ENCODE results near the gene RALB. TPM values are rescaled to one million over a fixed set of nuclear protein-coding genes. Genes with fewer than 3 reads are reported as not detected.
A peak's percentile ranks its signal among the peaks of the same experiment; 100 is the strongest.

RALB gene
- total RNA-seq, 1 experiment from 2014 or later = 17.1 TPM

GRCh38 chr2:120334068-120334467, 81.4 kb downstream of the RALB start:
- ChIA-PET CTCF (no interaction called here), POLR2A (no interaction called here)
- TF ChIP-seq GTF2I (CRISPR knock-in tag; conservative IDR thresholded peaks at IDR 0.05) (0 out of 2 replicates have a peak, but pooled peaks have one; percentile 26), GABPB1 (CRISPR knock-in tag; IDR thresholded peaks at IDR 0.05) (no peak)
- H3K27me3 Mint-ChIP-seq (ENCODE audit: low read depth) = peaks cover 21% of the 10 kb centered on the region
- no peak overlapping the region for H3K27ac Mint-ChIP-seq
- peaks cover 15% of the 10 kb centered on the region for H3K4me1 Mint-ChIP-seq
- peaks cover 10% of the 10 kb centered on the region for H3K9me3 Mint-ChIP-seq
- ATAC-seq (no peak), DNase-seq (ENCODE audit: low spot score) (no peak)
- no peaks in the 10 kb centered on the region for H3K36me3 Mint-ChIP-seq
- H3K4me3 Mint-ChIP-seq = no peak overlapping the region

GRCh38 chr2:120336749-120337148, 84.1 kb downstream of the RALB start:
- POLR2A ChIA-PET = interaction anchor here (1.1 kb wide), 1 partner anchor 738 kb away, joined by 4 read pairs; no protein-coding TSS in a partner anchor
- H3K9me3 Mint-ChIP-seq = peaks cover 10% of the 10 kb centered on the region
- CTCF ChIA-PET = interaction anchor here (0.6 to 2.1 kb wide), 11 partner anchors 17 to 348 kb away, joined by 3 to 16 read pairs (median 3); no protein-coding TSS in a partner anchor
- no peaks in the 10 kb centered on the region for H3K36me3 Mint-ChIP-seq
- ATAC-seq = peak; percentile 51
- H3K27ac Mint-ChIP-seq = no peak overlapping the region
- no peak for TF ChIP-seq GTF2I (CRISPR knock-in tag; conservative IDR thresholded peaks at IDR 0.05)
- TF ChIP-seq PRDM15 (CRISPR knock-in tag; IDR thresholded peaks at IDR 0.05) = no peak
- no peak for TF ChIP-seq E2F4 (CRISPR knock-in tag; IDR thresholded peaks at IDR 0.05; ENCODE audit: borderline replicate concordance, low read depth)
- TF ChIP-seq MXD4 (CRISPR knock-in tag; IDR thresholded peaks at IDR 0.05; ENCODE audit: borderline replicate concordance) = no peak
- TF ChIP-seq NFE2L1 (CRISPR knock-in tag; IDR thresholded peaks at IDR 0.05) = no peak
- no peak for TF ChIP-seq SOX15 (CRISPR knock-in tag; IDR thresholded peaks at IDR 0.05)
- no peak for TF ChIP-seq NR2C2 (CRISPR knock-in tag; IDR thresholded peaks at IDR 0.05)
- TF ChIP-seq FOXP4 (CRISPR knock-in tag; IDR thresholded peaks at IDR 0.05) = no peak
- TF ChIP-seq JUN (CRISPR knock-in tag; IDR thresholded peaks at IDR 0.05) = no peak
- no peak for TF ChIP-seq NR1H2 (CRISPR knock-in tag; IDR thresholded peaks at IDR 0.05)
- no peak for TF ChIP-seq TCF7 (CRISPR knock-in tag; IDR thresholded peaks at IDR 0.05; ENCODE audit: low read depth)
- TF ChIP-seq FOXK1 (CRISPR knock-in tag; IDR thresholded peaks at IDR 0.05) = no peak
- no peak for TF ChIP-seq MAX (CRISPR knock-in tag; IDR thresholded peaks at IDR 0.05)
- no peak for TF ChIP-seq AR (CRISPR knock-in tag; IDR thresholded peaks at IDR 0.05)
- no peak for TF ChIP-seq CBFB (CRISPR knock-in tag; IDR thresholded peaks at IDR 0.05; ENCODE audit: low read depth)
- TF ChIP-seq ATF6 (CRISPR knock-in tag; IDR thresholded peaks at IDR 0.05) = no peak
- no peak for TF ChIP-seq IRF1 (CRISPR knock-in tag; IDR thresholded peaks at IDR 0.05)
- peaks cover 17% of the 10 kb centered on the region for H3K4me1 Mint-ChIP-seq
- no peak for DNase-seq (ENCODE audit: low spot score)
- no peak overlapping the region for H3K4me3 Mint-ChIP-seq
- H3K27me3 Mint-ChIP-seq (ENCODE audit: low read depth) = peaks cover 37% of the 10 kb centered on the region
